Adrenal gland (tissue), 12 donors: Measurements from ENCODE around the gene TDRD3. TPM values are rescaled to one million over a fixed set of nuclear protein-coding genes. Genes with fewer than 3 reads are reported as not detected.

Experiments
- DNase-seq, 7 donors: peaks; one replicate each; pipeline ENCODE4 v3.0.0-alpha.2; 2019 to 2020
- H3K27ac ChIP-seq, 5 donors: fragments of 200-600 bp; sonication (generic) in 4 of 5; 1 replicate in 3 of 5; 2 replicates in 2 of 5; pipeline versions ENCODE4 v1.5.1 to v1.8.0; 2016 to 2020; ENCODE audit warnings: mild to moderate bottlenecking in 1 of 5
- H3K27me3 ChIP-seq: fragments of 200-600 bp; 2 replicates; pipeline ENCODE4 v1.8.0; 2021
- H3K36me3 ChIP-seq, 2 donors: fragments of 200-600 bp; replicated peaks in 1 of 2; 1 replicate in 1 of 2; 2 replicates in 1 of 2; pipeline versions ENCODE4 v1.5.1 to v1.8.0; 2018 to 2022
- H3K4me1 ChIP-seq, 2 donors: fragments of 200-600 bp; replicated peaks in 1 of 2; 1 replicate in 1 of 2; 2 replicates in 1 of 2; pipeline versions ENCODE4 v1.5.1 to v1.8.0; 2018 to 2021
- H3K4me3 ChIP-seq, 4 donors: fragments of 200-600 bp; sonication (generic) in 3 of 4; one replicate each; pipeline ENCODE4 v1.5.1; 2016 to 2018
- H3K9me3 ChIP-seq, 3 donors: fragments of 200-600 bp; sonication (generic) in 1 of 3; replicated peaks in 1 of 3; 1 replicate in 2 of 3; 2 replicates in 1 of 3; pipeline versions ENCODE4 v1.5.1 to v1.8.0; 2016 to 2021
- POLR2A ChIP-seq, 2 donors: fragments of 450-650 bp; IDR thresholded peaks; one replicate each; pipeline ENCODE4 v1.6.1; 2017; ENCODE audit warnings: antibody characterized with exemption in 2 of 2, mild to moderate bottlenecking in 2 of 2, moderate library complexity in 1 of 2
- WGBS, 4 donors: extraction: QIAGEN DNeasy Blood & Tissue Kit in 2 of 4; methylation state at CpG; one replicate each; pipeline versions ENCODE4 v1.1.5 to v1.1.7; 2013 to 2017; 5-methylcytosine and 5-hydroxymethylcytosine counted together
- intact Hi-C, 2 donors: fragments of 100-400 bp; cut with DNase I; formaldehyde crosslinking; loops; one replicate each; pipeline versions ENCODE4 v1.14.1 to v1.15.0; 2022 to 2023
- polyA plus RNA-seq, 3 donors: library from polyadenylated mRNA; stranded (reverse); fragments of 200-250 nt in 2 of 3; fragments of 350-450 nt in 1 of 3; fragmentation: Illumina TruSeq in 1 of 3; extraction: RNeasy Lipid Tissue Mini Kit (QIAGEN cat#74804) in 1 of 3; gene quantifications; one replicate each; pipeline ENCODE4 v1.2.3, GENCODE V29; 2013 to 2014
- total RNA-seq, 9 donors: library from RNA; depleted of rRNA in 4 of 9; stranded (reverse); fragments of >200 nt in 4 of 9; fragments of 120-200 nt in 1 of 9; fragmentation: NEBNext Ultra II Directional in 1 of 9; extraction: Animal tissue kit (Norgen Biotek cat#: 25700) in 1 of 9; gene quantifications; one replicate each; pipeline versions ENCODE4 v1.1.0 to v1.2.4, GENCODE V29; 2013 to 2023
- TF ChIP-seq, protein P1 (sequence below), 6 experiments: fragments of 450-650 bp in 4 of 6; fragments of 200-600 bp in 2 of 6; sonication (generic) in 1 of 6; IDR thresholded peaks; 1 replicate in 5 of 6; 2 replicates in 1 of 6; pipeline versions ENCODE4 v1.5.1 to v1.8.0; 2016 to 2021; ENCODE audit warnings: antibody characterized with exemption in 6 of 6, mild to moderate bottlenecking in 2 of 6, moderate library complexity in 1 of 6
- donor health status: healthy with polysubstance abuse.
- donor health status: Bipolar disorder and iron deficiency.
- donor health status: DM: yes; HTN: yes; CAD: no.
- donor health status: DM: no; HTN: no; CAD: no.
- donor health status: DM: no; HTN: no; CAD: no.
- donor health status: DM: yes; HTN: yes; CAD: no.

TDRD3 gene
- total and polyA plus RNA-seq, 12 donors = 6.6 to 30.5 (median 21.6) TPM

- no peaks in the 10 kb centered on the region for H3K27me3 ChIP-seq
- no peak for DNase-seq
- intact Hi-C loops = no loop called here
- no peaks in the 10 kb centered on the region for H3K9me3 ChIP-seq
- TF ChIP-seq, protein P1, sequence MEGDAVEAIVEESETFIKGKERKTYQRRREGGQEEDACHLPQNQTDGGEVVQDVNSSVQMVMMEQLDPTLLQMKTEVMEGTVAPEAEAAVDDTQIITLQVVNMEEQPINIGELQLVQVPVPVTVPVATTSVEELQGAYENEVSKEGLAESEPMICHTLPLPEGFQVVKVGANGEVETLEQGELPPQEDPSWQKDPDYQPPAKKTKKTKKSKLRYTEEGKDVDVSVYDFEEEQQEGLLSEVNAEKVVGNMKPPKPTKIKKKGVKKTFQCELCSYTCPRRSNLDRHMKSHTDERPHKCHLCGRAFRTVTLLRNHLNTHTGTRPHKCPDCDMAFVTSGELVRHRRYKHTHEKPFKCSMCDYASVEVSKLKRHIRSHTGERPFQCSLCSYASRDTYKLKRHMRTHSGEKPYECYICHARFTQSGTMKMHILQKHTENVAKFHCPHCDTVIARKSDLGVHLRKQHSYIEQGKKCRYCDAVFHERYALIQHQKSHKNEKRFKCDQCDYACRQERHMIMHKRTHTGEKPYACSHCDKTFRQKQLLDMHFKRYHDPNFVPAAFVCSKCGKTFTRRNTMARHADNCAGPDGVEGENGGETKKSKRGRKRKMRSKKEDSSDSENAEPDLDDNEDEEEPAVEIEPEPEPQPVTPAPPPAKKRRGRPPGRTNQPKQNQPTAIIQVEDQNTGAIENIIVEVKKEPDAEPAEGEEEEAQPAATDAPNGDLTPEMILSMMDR (IDR thresholded peaks at IDR 0.05) = no peak
- no peak for TF ChIP-seq POLR2A (IDR thresholded peaks at IDR 0.05)
- H3K4me1 ChIP-seq = no peaks in the 10 kb centered on the region
- H3K4me3 ChIP-seq = no peak overlapping the region
- no peaks in the 10 kb centered on the region for H3K36me3 ChIP-seq
- 96 to 100% (median 100%) methylated on average over 1 of the region's 1 CpG for WGBS, 4 donors
- H3K27ac ChIP-seq = no peak overlapping the region
These were observed 57.4 kb downstream of the TDRD3 start for GRCh38 chr13:60454425-60454824.

GRCh38 chr13:60463787-60464186, 66.8 kb downstream of the TDRD3 start:
- no peak for TF ChIP-seq POLR2A (IDR thresholded peaks at IDR 0.05)
- TF ChIP-seq, protein P1 (IDR thresholded peaks at IDR 0.05) = no peak
- intact Hi-C loops = no loop called here
- Histone ChIP-seq H3K27me3 (no peaks in the 10 kb centered on the region), H3K9me3 (no peaks in the 10 kb centered on the region), H3K27ac (no peak overlapping the region), H3K36me3 (peaks cover 0 to 6% of the 10 kb centered on the region in 2 donors), H3K4me1 (no peaks in the 10 kb centered on the region), H3K4me3 (no peak overlapping the region)
- no peak for DNase-seq
- WGBS, 4 donors = 58 to 81% (median 69%) methylated on average over 1 of the region's 1 CpG

DNA sequence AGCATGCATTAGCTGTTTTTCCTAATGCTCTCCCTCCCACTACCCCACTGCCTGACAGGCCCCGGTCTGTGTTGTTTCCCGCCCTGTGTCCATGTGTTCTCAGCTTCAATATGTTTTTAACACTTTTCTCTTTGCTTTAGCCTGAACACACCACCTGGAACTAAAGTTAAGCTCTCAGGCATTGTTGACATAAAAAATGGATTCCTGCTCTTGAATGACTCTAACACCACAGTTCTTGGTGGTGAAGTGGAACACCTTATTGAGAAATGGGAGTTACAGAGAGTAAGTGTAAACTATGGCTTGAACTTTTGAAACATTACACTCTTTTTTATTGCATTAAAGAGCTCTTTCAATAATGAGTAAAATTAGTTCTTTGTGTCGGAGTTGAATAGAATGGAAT, 70.1 kb downstream of the TDRD3 start:
- no peaks in the 10 kb centered on the region for H3K36me3 ChIP-seq
- H3K27me3 ChIP-seq = no peaks in the 10 kb centered on the region
- no peak overlapping the region for H3K27ac ChIP-seq
- H3K4me3 ChIP-seq = no peak overlapping the region
- H3K9me3 ChIP-seq = no peaks in the 10 kb centered on the region
- intact Hi-C loops = no loop called here
- H3K4me1 ChIP-seq = no peaks in the 10 kb centered on the region
- 94 to 99% (median 96%) methylated on average over 3 of the region's 3 CpGs for WGBS, 4 donors
- no peak for TF ChIP-seq POLR2A (IDR thresholded peaks at IDR 0.05)
- TF ChIP-seq, protein P1 (IDR thresholded peaks at IDR 0.05) = no peak
- no peak for DNase-seq

- intact Hi-C loops = loop anchor here in 1 of 2 donors (10.0 kb wide), 1 partner anchor 136 kb away; no protein-coding TSS in a partner anchor
- H3K4me3 ChIP-seq = no peak overlapping the region
- H3K9me3 ChIP-seq = peaks cover 0 to 6% (median 0%) of the 10 kb centered on the region in 3 donors
- H3K27ac ChIP-seq = no peak overlapping the region
- H3K36me3 ChIP-seq = no peaks in the 10 kb centered on the region
- H3K4me1 ChIP-seq = no peaks in the 10 kb centered on the region
- H3K27me3 ChIP-seq = no peaks in the 10 kb centered on the region
- TF ChIP-seq, protein P1 (IDR thresholded peaks at IDR 0.05) = no peak
- no peak for TF ChIP-seq POLR2A (IDR thresholded peaks at IDR 0.05)
- no peak for DNase-seq
These were observed 82.3 kb downstream of the TDRD3 start for GRCh38 chr13:60479273-60479672.
